Kidney epithelial cell (primary cell): ENCODE measurements around the gene SPAG16. TPM values are rescaled to one million over a fixed set of nuclear protein-coding genes. Genes with fewer than 3 reads are reported as not detected.
"Not testable (repeated sequence)": the region's sequence is repeated elsewhere in the genome, so short reads cannot be mapped to it uniquely, and the experiment has no call there.

ENCODE experiments used
- DNase-seq: peaks from one replicate; pipeline ENCODE4 v3.0.0-alpha.2; 2010; ENCODE audit warnings: low read depth
- H3K27me3 ChIP-seq: 2 replicates; pipeline ENCODE4 v1.6.0; 2011; ENCODE audit warnings: low read length; ENCODE audit not compliant: control insufficient read depth, insufficient read depth
- H3K36me3 ChIP-seq: 2 replicates; pipeline ENCODE4 v1.5.1; 2011; ENCODE audit warnings: low read length; ENCODE audit not compliant: control insufficient read depth, insufficient read depth
- H3K4me3 ChIP-seq: 2 replicates; pipeline ENCODE4 v1.5.1; 2011; ENCODE audit warnings: low read depth, mild to moderate bottlenecking, control low read depth, low read length
- CTCF ChIP-seq: IDR thresholded peaks from 2 replicates; pipeline ENCODE4 v1.5.1; 2011; ENCODE audit warnings: mild to moderate bottlenecking, moderate library complexity, low read length, control low read depth, inconsistent platforms; ENCODE audit not compliant: insufficient read depth, poor library complexity, severe bottlenecking
- total RNA-seq: library from RNA; depleted of rRNA; stranded (reverse); fragments of >200 nt; gene quantifications from 2 replicates; pipeline ENCODE4 v1.2.3, GENCODE V29; 2015

SPAG16 gene
- total RNA-seq, 1 donor from 2014 or later = 16.1 TPM

GRCh38 chr2:213274143-213274542 is 10.1 kb upstream of the SPAG16 start:
- Histone ChIP-seq H3K4me3 (no peak overlapping the region), H3K36me3 (no peaks in the 10 kb centered on the region), H3K27me3 (no peaks in the 10 kb centered on the region)
- TF ChIP-seq CTCF = no peak
- no peak for DNase-seq

- H3K27me3 ChIP-seq = no peaks in the 10 kb centered on the region
- no peak for TF ChIP-seq CTCF
- H3K36me3 ChIP-seq = no peaks in the 10 kb centered on the region
- DNase-seq = no peak
- no peak overlapping the region for H3K4me3 ChIP-seq
Measured at GRCh38 chr2:213275265-213275664, 9.0 kb upstream of the SPAG16 start.

GRCh38 chr2:213277134-213277533 is 7.1 kb upstream of the SPAG16 start:
- not testable (repeated sequence) for H3K36me3 ChIP-seq, H3K27me3 ChIP-seq, DNase-seq

GRCh38 chr2:213279116-213279620 is 5.1 kb upstream of the SPAG16 start:
- Histone ChIP-seq H3K4me3 (no peak overlapping the region), H3K27me3 (no peaks in the 10 kb centered on the region), H3K36me3 (no peaks in the 10 kb centered on the region)
- no peak for DNase-seq
- no peak for TF ChIP-seq CTCF

More at GRCh38 chr2:213277134-213277533, 7.1 kb upstream of the SPAG16 start:
- not testable (repeated sequence) for H3K4me3 ChIP-seq

- DNase-seq = no peak
- H3K27me3 ChIP-seq = no peaks in the 10 kb centered on the region
Measured at GRCh38 chr2:213279971-213280370, 4.3 kb upstream of the SPAG16 start.

GRCh38 chr2:213281156-213281555 is 3.1 kb upstream of the SPAG16 start:
- DNase-seq = no peak
- no peak overlapping the region for H3K4me3 ChIP-seq
- no peaks in the 10 kb centered on the region for H3K27me3 ChIP-seq
- H3K36me3 ChIP-seq = no peaks in the 10 kb centered on the region
- no peak for TF ChIP-seq CTCF

More at GRCh38 chr2:213279971-213280370, 4.3 kb upstream of the SPAG16 start:
- no peak for TF ChIP-seq CTCF
- no peak overlapping the region for H3K4me3 ChIP-seq
- H3K36me3 ChIP-seq = no peaks in the 10 kb centered on the region
